Vagina (tissue), 2 donors: ENCODE results near the gene PPP1R14C.

Experiments
- POLR2A ChIP-seq, 2 donors: fragments of 450-650 bp; IDR thresholded peaks; one replicate each; pipeline ENCODE4 v1.6.1; 2017; ENCODE audit warnings: antibody characterized with exemption in 2 of 2, mild to moderate bottlenecking in 2 of 2, moderate library complexity in 2 of 2
- POLR2AphosphoS5 ChIP-seq, 2 donors: sonication (generic); formaldehyde crosslinking; IDR thresholded peaks; one replicate each; pipeline ENCODE4 v1.9.0; 2017; ENCODE audit warnings: antibody characterized with exemption in 2 of 2, mild to moderate bottlenecking in 2 of 2, low read depth in 1 of 2; ENCODE audit not compliant: insufficient read depth in 1 of 2
- TF ChIP-seq, protein P1 (sequence below), 3 experiments: fragments of 450-650 bp in 2 of 3; fragments of 200-600 bp in 1 of 3; sonication (generic) in 1 of 3; IDR thresholded peaks; one replicate each; pipeline ENCODE4 v1.5.1; 2017 to 2019; ENCODE audit warnings: antibody characterized with exemption in 3 of 3, mild to moderate bottlenecking in 2 of 3, moderate library complexity in 2 of 3

DNA sequence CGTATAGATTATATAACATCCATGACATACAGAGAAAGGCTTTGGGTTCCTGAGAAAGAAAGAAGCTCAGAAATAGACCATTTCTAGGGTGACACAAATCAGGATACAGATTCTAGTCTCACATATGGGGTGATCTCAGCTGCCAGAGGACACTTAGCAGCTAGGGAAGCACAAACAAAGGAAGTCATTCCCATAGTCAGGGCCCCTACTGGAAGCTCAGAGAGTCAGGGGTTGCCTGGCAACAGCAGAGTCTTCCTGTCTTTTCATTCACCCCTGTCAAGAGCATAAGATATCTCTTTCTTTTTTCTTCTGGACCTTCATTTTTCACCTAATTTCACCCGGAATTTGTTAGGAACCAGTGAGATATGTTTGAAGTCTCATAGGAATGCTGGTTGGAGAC lies 144.1 kb downstream of the PPP1R14C start:
- TF ChIP-seq, protein P1, sequence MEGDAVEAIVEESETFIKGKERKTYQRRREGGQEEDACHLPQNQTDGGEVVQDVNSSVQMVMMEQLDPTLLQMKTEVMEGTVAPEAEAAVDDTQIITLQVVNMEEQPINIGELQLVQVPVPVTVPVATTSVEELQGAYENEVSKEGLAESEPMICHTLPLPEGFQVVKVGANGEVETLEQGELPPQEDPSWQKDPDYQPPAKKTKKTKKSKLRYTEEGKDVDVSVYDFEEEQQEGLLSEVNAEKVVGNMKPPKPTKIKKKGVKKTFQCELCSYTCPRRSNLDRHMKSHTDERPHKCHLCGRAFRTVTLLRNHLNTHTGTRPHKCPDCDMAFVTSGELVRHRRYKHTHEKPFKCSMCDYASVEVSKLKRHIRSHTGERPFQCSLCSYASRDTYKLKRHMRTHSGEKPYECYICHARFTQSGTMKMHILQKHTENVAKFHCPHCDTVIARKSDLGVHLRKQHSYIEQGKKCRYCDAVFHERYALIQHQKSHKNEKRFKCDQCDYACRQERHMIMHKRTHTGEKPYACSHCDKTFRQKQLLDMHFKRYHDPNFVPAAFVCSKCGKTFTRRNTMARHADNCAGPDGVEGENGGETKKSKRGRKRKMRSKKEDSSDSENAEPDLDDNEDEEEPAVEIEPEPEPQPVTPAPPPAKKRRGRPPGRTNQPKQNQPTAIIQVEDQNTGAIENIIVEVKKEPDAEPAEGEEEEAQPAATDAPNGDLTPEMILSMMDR (IDR thresholded peaks at IDR 0.05), result no peak
- TF ChIP-seq POLR2A (IDR thresholded peaks at IDR 0.05) (no peak), POLR2AphosphoS5 (IDR thresholded peaks at IDR 0.05; ENCODE audit: insufficient read depth in 1 of 2, low read depth in 1 of 2) (no peak)
